ENCODE measurements around the gene MATN4. TPM values are rescaled to one million over a fixed set of nuclear protein-coding genes. Genes with fewer than 3 reads are reported as not detected.

MATN4 gene
- total RNA-seq, 5 donors from 2014 or later (not counting 1 experiment from before 2014, with no cell fraction given) = not detected

- no peaks in the 10 kb centered on the region for H3K36me3 ChIP-seq (ENCODE audit: control insufficient read depth in 2 of 2, extremely low read depth in 1 of 2, insufficient read depth in 1 of 2, low read length in 1 of 2)
- peaks cover 0 to 20% of the 10 kb centered on the region in 2 experiments for H3K4me1 ChIP-seq (ENCODE audit: control insufficient read depth in 1 of 2, extremely low read depth in 1 of 2, insufficient read depth in 2 of 2, low read length in 2 of 2)
- POLR2A ChIA-PET = interaction anchor here in 1 of 2 donors (0.6 kb wide), 1 partner anchor 80 kb away, joined by 3 read pairs; no protein-coding TSS in a partner anchor
- CTCF ChIA-PET = interaction anchor here (0.5 to 2.6 kb wide), 22 partner anchors 8 to 558 kb away, joined by 3 to 9 read pairs (median 4); partner anchors contain the start of gene SYS1 (in 1 of the 2)
- H3K4me3 Mint-ChIP-seq = peak overlapping the region; percentile 61 to 75 (median 68)
- H3K4me3 ChIP-seq (ENCODE audit: control insufficient read depth in 1 of 2, extremely low read depth in 1 of 2, low read length in 1 of 2) = peak overlapping the region; percentile 38 to 60
- H3K9me3 ChIP-seq = no peaks in the 10 kb centered on the region
- H3K27ac Mint-ChIP-seq = no peak overlapping the region
- ATAC-seq (replicated peaks in 1 of 4) (peak in 1 of 4 experiments; percentile 6), DNase-seq (no peak)
- no peaks in the 10 kb centered on the region for H3K36me3 Mint-ChIP-seq
- H3K4me1 Mint-ChIP-seq = peaks cover 14 to 21% (median 17%) of the 10 kb centered on the region in 3 donors
- no CpG with 5 or more reads among the region's 5 CpGs for WGBS (ENCODE audit: insufficient coverage)
- H3K27me3 ChIP-seq (replicated peaks in 1 of 2; ENCODE audit: control insufficient read depth in 2 of 2, extremely low read depth in 1 of 2, insufficient read depth in 2 of 2, low read length in 1 of 2) = peaks cover 11 to 48% of the 10 kb centered on the region in 2 experiments
- no peaks in the 10 kb centered on the region for H3K9me3 Mint-ChIP-seq
- no peak overlapping the region for H3K27ac ChIP-seq (ENCODE audit: low read length)
- peaks cover 33 to 52% of the 10 kb centered on the region in 2 donors for H3K27me3 Mint-ChIP-seq
Observed at GRCh38 chr20:45294003-45294368, 14.1 kb downstream of the MATN4 start.

- H3K9me3 Mint-ChIP-seq = no peaks in the 10 kb centered on the region
- 7% methylated on average over 75 of the region's 79 CpGs for WGBS (ENCODE audit: insufficient coverage)
- POLR2A ChIA-PET = interaction anchor here in 1 of 2 donors (1.1 kb wide), 1 partner anchor 137 kb away, joined by 3 read pairs; no protein-coding TSS in a partner anchor
- H3K36me3 Mint-ChIP-seq = no peaks in the 10 kb centered on the region
- Histone ChIP-seq H3K27me3 (replicated peaks in 1 of 2; ENCODE audit: control insufficient read depth in 2 of 2, extremely low read depth in 1 of 2, insufficient read depth in 2 of 2, low read length in 1 of 2) (peaks cover 11 to 54% of the 10 kb centered on the region in 2 experiments), H3K9me3 (no peaks in the 10 kb centered on the region), H3K4me3 (ENCODE audit: control insufficient read depth in 1 of 2, extremely low read depth in 1 of 2, low read length in 1 of 2) (peak overlapping the region; percentile 38 to 60), H3K4me1 (ENCODE audit: control insufficient read depth in 1 of 2, extremely low read depth in 1 of 2, insufficient read depth in 2 of 2, low read length in 2 of 2) (peaks cover 0 to 20% of the 10 kb centered on the region in 2 experiments), H3K36me3 (ENCODE audit: control insufficient read depth in 2 of 2, extremely low read depth in 1 of 2, insufficient read depth in 1 of 2, low read length in 1 of 2) (no peaks in the 10 kb centered on the region), H3K27ac (ENCODE audit: low read length) (no peak overlapping the region)
- DNase-seq = peak; percentile 37 to 82 (median 72)
- ATAC-seq (replicated peaks in 1 of 4) = peak; percentile 89 to 94 (median 92)
- peak overlapping the region; percentile 61 to 75 (median 68) for H3K4me3 Mint-ChIP-seq
- peaks cover 14 to 21% (median 17%) of the 10 kb centered on the region in 3 donors for H3K4me1 Mint-ChIP-seq
- CTCF ChIA-PET = interaction anchor here (0.5 to 2.6 kb wide), 24 partner anchors 9 to 558 kb away, joined by 3 to 9 read pairs (median 4); partner anchors contain the start of gene SYS1 (in 1 of the 2)
- H3K27me3 Mint-ChIP-seq = peaks cover 33 to 55% of the 10 kb centered on the region in 2 donors
- no peak overlapping the region for H3K27ac Mint-ChIP-seq
Observed at GRCh38 chr20:45293041-45294002, 14.8 kb downstream of the MATN4 start.

GRCh38 chr20:45292343-45292742 is 15.8 kb downstream of the MATN4 start:
- Mint-ChIP-seq H3K4me3 (peak overlapping the region in 2 of 3 donors; percentile 67 to 68), H3K36me3 (no peaks in the 10 kb centered on the region), H3K4me1 (peaks cover 14 to 21% (median 17%) of the 10 kb centered on the region in 3 donors), H3K9me3 (no peaks in the 10 kb centered on the region), H3K27me3 (peaks cover 39 to 57% of the 10 kb centered on the region in 2 donors), H3K27ac (no peak overlapping the region)
- DNase-seq (no peak), ATAC-seq (replicated peaks in 1 of 4) (no peak)
- no CpG with 5 or more reads among the region's 2 CpGs for WGBS (ENCODE audit: insufficient coverage)
- Histone ChIP-seq H3K4me3 (ENCODE audit: control insufficient read depth in 1 of 2, extremely low read depth in 1 of 2, low read length in 1 of 2) (no peak overlapping the region), H3K36me3 (ENCODE audit: control insufficient read depth in 2 of 2, extremely low read depth in 1 of 2, insufficient read depth in 1 of 2, low read length in 1 of 2) (no peaks in the 10 kb centered on the region), H3K9me3 (no peaks in the 10 kb centered on the region), H3K4me1 (ENCODE audit: control insufficient read depth in 1 of 2, extremely low read depth in 1 of 2, insufficient read depth in 2 of 2, low read length in 2 of 2) (peaks cover 0 to 20% of the 10 kb centered on the region in 2 experiments), H3K27ac (ENCODE audit: low read length) (no peak overlapping the region), H3K27me3 (replicated peaks in 1 of 2; ENCODE audit: control insufficient read depth in 2 of 2, extremely low read depth in 1 of 2, insufficient read depth in 2 of 2, low read length in 1 of 2) (peaks cover 11 to 48% of the 10 kb centered on the region in 2 experiments)
- ChIA-PET CTCF (interaction anchor here (0.5 to 2.4 kb wide), 9 partner anchors 8 to 1627 kb away, joined by 3 to 12 read pairs (median 3); no protein-coding TSS in a partner anchor), POLR2A (interaction anchor here in 1 of 2 donors (1.1 kb wide), 1 partner anchor 138 kb away, joined by 3 read pairs; no protein-coding TSS in a partner anchor)

GRCh38 chr20:45291526-45291925 is 16.6 kb downstream of the MATN4 start:
- H3K27me3 ChIP-seq (replicated peaks in 1 of 2; ENCODE audit: control insufficient read depth in 2 of 2, extremely low read depth in 1 of 2, insufficient read depth in 2 of 2, low read length in 1 of 2) = peaks cover 11 to 50% of the 10 kb centered on the region in 2 experiments
- peak overlapping the region in 1 of 3 donors; percentile 24 for H3K4me3 Mint-ChIP-seq
- H3K4me1 Mint-ChIP-seq = peaks cover 14 to 21% (median 17%) of the 10 kb centered on the region in 3 donors
- no peak overlapping the region for H3K27ac Mint-ChIP-seq
- H3K9me3 Mint-ChIP-seq = no peaks in the 10 kb centered on the region
- H3K4me3 ChIP-seq (ENCODE audit: control insufficient read depth in 1 of 2, extremely low read depth in 1 of 2, low read length in 1 of 2) = no peak overlapping the region
- ATAC-seq (replicated peaks in 1 of 4) = no peak
- ChIA-PET POLR2A (no interaction called here), CTCF (interaction anchor here (0.7 to 2.4 kb wide), 8 partner anchors 9 to 816 kb away, joined by 3 to 12 read pairs (median 4); no protein-coding TSS in a partner anchor)
- no peak overlapping the region for H3K27ac ChIP-seq (ENCODE audit: low read length)
- no peaks in the 10 kb centered on the region for H3K36me3 Mint-ChIP-seq
- H3K9me3 ChIP-seq = no peaks in the 10 kb centered on the region
- no peaks in the 10 kb centered on the region for H3K36me3 ChIP-seq (ENCODE audit: control insufficient read depth in 2 of 2, extremely low read depth in 1 of 2, insufficient read depth in 1 of 2, low read length in 1 of 2)
- WGBS (ENCODE audit: insufficient coverage) = 79% methylated on average over 2 of the region's 9 CpGs
- peaks cover 44 to 63% of the 10 kb centered on the region in 2 donors for H3K27me3 Mint-ChIP-seq
- H3K4me1 ChIP-seq (ENCODE audit: control insufficient read depth in 1 of 2, extremely low read depth in 1 of 2, insufficient read depth in 2 of 2, low read length in 2 of 2) = peaks cover 0 to 20% of the 10 kb centered on the region in 2 experiments
- no peak for DNase-seq

- H3K9me3 ChIP-seq = no peaks in the 10 kb centered on the region
- H3K4me3 Mint-ChIP-seq = no peak overlapping the region
- H3K4me1 ChIP-seq (ENCODE audit: control insufficient read depth in 1 of 2, extremely low read depth in 1 of 2, insufficient read depth in 2 of 2, low read length in 2 of 2) = peaks cover 0 to 20% of the 10 kb centered on the region in 2 experiments
- H3K4me3 ChIP-seq (ENCODE audit: control insufficient read depth in 1 of 2, extremely low read depth in 1 of 2, low read length in 1 of 2) = no peak overlapping the region
- CTCF ChIA-PET = interaction anchor here (0.7 to 2.4 kb wide), 8 partner anchors 10 to 817 kb away, joined by 3 to 12 read pairs (median 4); no protein-coding TSS in a partner anchor
- H3K27me3 ChIP-seq (replicated peaks in 1 of 2; ENCODE audit: control insufficient read depth in 2 of 2, extremely low read depth in 1 of 2, insufficient read depth in 2 of 2, low read length in 1 of 2) = peaks cover 11 to 49% of the 10 kb centered on the region in 2 experiments
- no peaks in the 10 kb centered on the region for H3K36me3 Mint-ChIP-seq
- H3K9me3 Mint-ChIP-seq = no peaks in the 10 kb centered on the region
- POLR2A ChIA-PET = no interaction called here
- H3K27ac Mint-ChIP-seq = no peak overlapping the region
- DNase-seq (peak; percentile 19 to 75 (median 48)), ATAC-seq (replicated peaks in 1 of 4) (peak; percentile 29 to 41 (median 38))
- peaks cover 14 to 21% (median 17%) of the 10 kb centered on the region in 3 donors for H3K4me1 Mint-ChIP-seq
- H3K27ac ChIP-seq (ENCODE audit: low read length) = no peak overlapping the region
- 0% methylated on average over 2 of the region's 8 CpGs for WGBS (ENCODE audit: insufficient coverage)
- peaks cover 43 to 60% of the 10 kb centered on the region in 2 donors for H3K27me3 Mint-ChIP-seq
- H3K36me3 ChIP-seq (ENCODE audit: control insufficient read depth in 2 of 2, extremely low read depth in 1 of 2, insufficient read depth in 1 of 2, low read length in 1 of 2) = no peaks in the 10 kb centered on the region
Observed at GRCh38 chr20:45290677-45291355, 17.3 kb downstream of the MATN4 start.

Measured in T-cell (primary cell).